Mucosa of rectum (tissue), 2 donors: Measurements from ENCODE around the gene TMEM119.
A peak's percentile ranks its signal among the peaks of the same experiment; 100 is the strongest.

ENCODE experiments used
- H3K27ac ChIP-seq, 2 donors: one replicate each; pipeline ENCODE4 v1.7.0; 2013; ENCODE audit warnings: inconsistent platforms in 2 of 2, low read depth in 2 of 2, low read length in 2 of 2
- H3K27me3 ChIP-seq, 2 donors: one replicate each; pipeline ENCODE4 v1.7.0; 2013; ENCODE audit warnings: low read length in 2 of 2; ENCODE audit not compliant: control insufficient read depth in 2 of 2, insufficient read depth in 2 of 2
- H3K36me3 ChIP-seq, 2 donors: one replicate each; pipeline ENCODE4 v1.7.0; 2013; ENCODE audit warnings: low read length in 2 of 2; ENCODE audit not compliant: control insufficient read depth in 2 of 2, insufficient read depth in 2 of 2
- H3K4me1 ChIP-seq, 2 donors: one replicate each; pipeline ENCODE4 v1.7.0; 2013; ENCODE audit warnings: low read length in 2 of 2, mild to moderate bottlenecking in 1 of 2; ENCODE audit not compliant: control insufficient read depth in 2 of 2, insufficient read depth in 2 of 2
- H3K4me3 ChIP-seq, 2 donors: one replicate each; pipeline ENCODE4 v1.7.0; 2013; ENCODE audit warnings: low read length in 2 of 2
- H3K9ac ChIP-seq, 2 donors: one replicate each; pipeline ENCODE4 v1.7.0; 2013; ENCODE audit warnings: low read length in 2 of 2, low read depth in 1 of 2, mild to moderate bottlenecking in 1 of 2
- H3K9me3 ChIP-seq, 2 donors: one replicate each; pipeline ENCODE4 v1.7.0; 2013; ENCODE audit warnings: low read length in 2 of 2; ENCODE audit not compliant: control insufficient read depth in 2 of 2
- donor health status: healthy.
- donor health status: Normal muscosa, but diverticular disease.

Gene TMEM119

GRCh38 chr12:108615918-108616317 lies 18.0 kb upstream of the TMEM119 start:
- peaks cover 0 to 3% of the 10 kb centered on the region in 2 donors for H3K9me3 ChIP-seq
- H3K36me3 ChIP-seq, result no peaks in the 10 kb centered on the region
- no peak overlapping the region for H3K4me3 ChIP-seq
- no peak overlapping the region for H3K27ac ChIP-seq
- peaks cover 3 to 15% of the 10 kb centered on the region in 2 donors for H3K4me1 ChIP-seq
- H3K27me3 ChIP-seq, result no peaks in the 10 kb centered on the region
- no peak overlapping the region for H3K9ac ChIP-seq

- H3K9me3 ChIP-seq, result peaks cover 0 to 3% of the 10 kb centered on the region in 2 donors
- no peak overlapping the region for H3K27ac ChIP-seq
- no peak overlapping the region for H3K9ac ChIP-seq
- peaks cover 3 to 15% of the 10 kb centered on the region in 2 donors for H3K4me1 ChIP-seq
- H3K36me3 ChIP-seq, result no peaks in the 10 kb centered on the region
- H3K27me3 ChIP-seq, result no peaks in the 10 kb centered on the region
- no peak overlapping the region for H3K4me3 ChIP-seq
Observed at GRCh38 chr12:108614639-108615038, 16.8 kb upstream of the TMEM119 start.

- no peaks in the 10 kb centered on the region for H3K27me3 ChIP-seq
- no peaks in the 10 kb centered on the region for H3K36me3 ChIP-seq
- peaks cover 3 to 15% of the 10 kb centered on the region in 2 donors for H3K4me1 ChIP-seq
- no peak overlapping the region for H3K27ac ChIP-seq
- H3K9ac ChIP-seq, result no peak overlapping the region
- H3K4me3 ChIP-seq, result no peak overlapping the region
- peaks cover 0 to 3% of the 10 kb centered on the region in 2 donors for H3K9me3 ChIP-seq
Observed at GRCh38 chr12:108614041-108614440, 16.2 kb upstream of the TMEM119 start.

GRCh38 chr12:108613548-108613947 lies 15.7 kb upstream of the TMEM119 start:
- peaks cover 3 to 15% of the 10 kb centered on the region in 2 donors for H3K4me1 ChIP-seq
- peaks cover 0 to 3% of the 10 kb centered on the region in 2 donors for H3K9me3 ChIP-seq
- no peak overlapping the region for H3K9ac ChIP-seq
- H3K27me3 ChIP-seq, result no peaks in the 10 kb centered on the region
- H3K36me3 ChIP-seq, result no peaks in the 10 kb centered on the region
- H3K27ac ChIP-seq, result no peak overlapping the region
- H3K4me3 ChIP-seq, result no peak overlapping the region

- no peak overlapping the region for H3K4me3 ChIP-seq
- H3K9ac ChIP-seq, result no peak overlapping the region
- no peaks in the 10 kb centered on the region for H3K36me3 ChIP-seq
- no peak overlapping the region for H3K27ac ChIP-seq
- peaks cover 0 to 3% of the 10 kb centered on the region in 2 donors for H3K9me3 ChIP-seq
- H3K27me3 ChIP-seq, result no peaks in the 10 kb centered on the region
- H3K4me1 ChIP-seq, result peaks cover 3 to 9% of the 10 kb centered on the region in 2 donors
Observed at GRCh38 chr12:108612788-108613282, 15.0 kb upstream of the TMEM119 start.

GRCh38 chr12:108611884-108612415 lies 14.1 kb upstream of the TMEM119 start:
- H3K27me3 ChIP-seq, result no peaks in the 10 kb centered on the region
- H3K9me3 ChIP-seq, result peaks cover 0 to 3% of the 10 kb centered on the region in 2 donors
- no peaks in the 10 kb centered on the region for H3K36me3 ChIP-seq
- no peak overlapping the region for H3K27ac ChIP-seq
- no peak overlapping the region for H3K4me3 ChIP-seq
- peaks cover 0 to 5% of the 10 kb centered on the region in 2 donors for H3K4me1 ChIP-seq
- H3K9ac ChIP-seq, result no peak overlapping the region

- Histone ChIP-seq H3K36me3 (no peaks in the 10 kb centered on the region), H3K4me3 (no peak overlapping the region), H3K27ac (no peak overlapping the region), H3K4me1 (peaks cover 0 to 2% of the 10 kb centered on the region in 2 donors), H3K9me3 (peaks cover 0 to 3% of the 10 kb centered on the region in 2 donors), H3K9ac (no peak overlapping the region), H3K27me3 (no peaks in the 10 kb centered on the region)
Observed at GRCh38 chr12:108610856-108611605, 13.1 kb upstream of the TMEM119 start.

GRCh38 chr12:108610336-108610815 lies 12.5 kb upstream of the TMEM119 start:
- Histone ChIP-seq H3K9ac (no peak overlapping the region), H3K36me3 (no peaks in the 10 kb centered on the region), H3K27ac (peak overlapping the region; percentile 10 to 23), H3K9me3 (no peaks in the 10 kb centered on the region), H3K4me1 (peaks cover 0 to 2% of the 10 kb centered on the region in 2 donors), H3K27me3 (no peaks in the 10 kb centered on the region), H3K4me3 (no peak overlapping the region)

- no peaks in the 10 kb centered on the region for H3K27me3 ChIP-seq
- H3K4me3 ChIP-seq, result no peak overlapping the region
- peak overlapping the region; percentile 10 to 23 for H3K27ac ChIP-seq
- peaks cover 0 to 2% of the 10 kb centered on the region in 2 donors for H3K4me1 ChIP-seq
- H3K9ac ChIP-seq, result no peak overlapping the region
- no peaks in the 10 kb centered on the region for H3K36me3 ChIP-seq
- no peaks in the 10 kb centered on the region for H3K9me3 ChIP-seq
Observed at GRCh38 chr12:108609537-108610335, 11.9 kb upstream of the TMEM119 start.

GRCh38 chr12:108608616-108609015 lies 10.7 kb upstream of the TMEM119 start:
- H3K9ac ChIP-seq, result no peak overlapping the region
- H3K27ac ChIP-seq, result no peak overlapping the region

More at GRCh38 chr12:108608616-108609015, 10.7 kb upstream of the TMEM119 start:
- H3K9me3 ChIP-seq, result no peaks in the 10 kb centered on the region
- no peaks in the 10 kb centered on the region for H3K27me3 ChIP-seq
- H3K4me3 ChIP-seq, result no peak overlapping the region
- no peaks in the 10 kb centered on the region for H3K36me3 ChIP-seq
- peaks cover 0 to 2% of the 10 kb centered on the region in 2 donors for H3K4me1 ChIP-seq
